Brain microvascular endothelial cell (primary cell): ENCODE measurements around the gene ERLIN1.

ENCODE experiments used
- DNase-seq: peaks from one replicate; pipeline ENCODE4 v3.0.0-alpha.2; 2020
- H3K27ac ChIP-seq: fragments of 250-450 bp; sonication (Bioruptor Pico); 2 replicates; pipeline ENCODE4 v1.5.1; 2020; ENCODE audit warnings: mild to moderate bottlenecking, moderate library complexity
- H3K27me3 ChIP-seq: fragments of 250-450 bp; sonication (Bioruptor Pico); replicated peaks from 2 replicates; pipeline ENCODE4 v1.5.1; 2020; ENCODE audit warnings: mild to moderate bottlenecking
- H3K36me3 ChIP-seq: fragments of 250-450 bp; sonication (Bioruptor Pico); replicated peaks from 2 replicates; pipeline ENCODE4 v1.5.1; 2020; ENCODE audit warnings: mild to moderate bottlenecking
- H3K4me3 ChIP-seq: 2 replicates; pipeline ENCODE4 v1.5.1; 2011; ENCODE audit warnings: low read depth, mild to moderate bottlenecking, control low read depth, low read length, moderate library complexity
- in situ Hi-C: cut with HindIII; loops from 2 replicates; pipeline ENCODE4 v1.10.0; 2017; ENCODE audit warnings: low sequenced_read_pairs, low pct_ligation_motif_present
- TF ChIP-seq, protein P1 (sequence below): IDR thresholded peaks from 2 replicates; pipeline ENCODE4 v1.5.1; 2011; ENCODE audit warnings: low read depth, mild to moderate bottlenecking, moderate library complexity, low read length, control low read depth, inconsistent platforms; ENCODE audit errors: missing control alignments

ERLIN1 gene

DNA sequence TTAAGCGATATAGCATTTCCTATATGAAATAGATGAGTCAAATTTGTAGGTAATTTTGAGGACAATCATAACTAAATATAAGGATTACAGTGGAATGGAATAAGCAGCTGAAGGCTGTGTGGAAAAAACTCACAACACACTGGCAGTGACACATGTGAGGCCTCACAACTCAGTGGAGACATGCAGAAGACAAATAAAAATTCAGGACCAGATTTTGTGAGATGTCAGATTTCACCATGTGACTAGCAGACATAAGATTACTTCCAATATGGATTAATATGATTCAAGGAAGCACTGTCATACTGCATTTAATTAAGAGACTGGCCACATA is 17.6 kb downstream of the ERLIN1 start:
- no peak overlapping the region for H3K4me3 ChIP-seq
- peaks cover 13% of the 10 kb centered on the region for H3K36me3 ChIP-seq
- in situ Hi-C loops: loop anchor here (25.0 kb wide), 1 partner anchor 331 kb away; no protein-coding TSS in a partner anchor
- no peak overlapping the region for H3K27ac ChIP-seq
- H3K27me3 ChIP-seq: no peaks in the 10 kb centered on the region
- TF ChIP-seq, protein P1, sequence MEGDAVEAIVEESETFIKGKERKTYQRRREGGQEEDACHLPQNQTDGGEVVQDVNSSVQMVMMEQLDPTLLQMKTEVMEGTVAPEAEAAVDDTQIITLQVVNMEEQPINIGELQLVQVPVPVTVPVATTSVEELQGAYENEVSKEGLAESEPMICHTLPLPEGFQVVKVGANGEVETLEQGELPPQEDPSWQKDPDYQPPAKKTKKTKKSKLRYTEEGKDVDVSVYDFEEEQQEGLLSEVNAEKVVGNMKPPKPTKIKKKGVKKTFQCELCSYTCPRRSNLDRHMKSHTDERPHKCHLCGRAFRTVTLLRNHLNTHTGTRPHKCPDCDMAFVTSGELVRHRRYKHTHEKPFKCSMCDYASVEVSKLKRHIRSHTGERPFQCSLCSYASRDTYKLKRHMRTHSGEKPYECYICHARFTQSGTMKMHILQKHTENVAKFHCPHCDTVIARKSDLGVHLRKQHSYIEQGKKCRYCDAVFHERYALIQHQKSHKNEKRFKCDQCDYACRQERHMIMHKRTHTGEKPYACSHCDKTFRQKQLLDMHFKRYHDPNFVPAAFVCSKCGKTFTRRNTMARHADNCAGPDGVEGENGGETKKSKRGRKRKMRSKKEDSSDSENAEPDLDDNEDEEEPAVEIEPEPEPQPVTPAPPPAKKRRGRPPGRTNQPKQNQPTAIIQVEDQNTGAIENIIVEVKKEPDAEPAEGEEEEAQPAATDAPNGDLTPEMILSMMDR: no peak
- no peak for DNase-seq

DNA sequence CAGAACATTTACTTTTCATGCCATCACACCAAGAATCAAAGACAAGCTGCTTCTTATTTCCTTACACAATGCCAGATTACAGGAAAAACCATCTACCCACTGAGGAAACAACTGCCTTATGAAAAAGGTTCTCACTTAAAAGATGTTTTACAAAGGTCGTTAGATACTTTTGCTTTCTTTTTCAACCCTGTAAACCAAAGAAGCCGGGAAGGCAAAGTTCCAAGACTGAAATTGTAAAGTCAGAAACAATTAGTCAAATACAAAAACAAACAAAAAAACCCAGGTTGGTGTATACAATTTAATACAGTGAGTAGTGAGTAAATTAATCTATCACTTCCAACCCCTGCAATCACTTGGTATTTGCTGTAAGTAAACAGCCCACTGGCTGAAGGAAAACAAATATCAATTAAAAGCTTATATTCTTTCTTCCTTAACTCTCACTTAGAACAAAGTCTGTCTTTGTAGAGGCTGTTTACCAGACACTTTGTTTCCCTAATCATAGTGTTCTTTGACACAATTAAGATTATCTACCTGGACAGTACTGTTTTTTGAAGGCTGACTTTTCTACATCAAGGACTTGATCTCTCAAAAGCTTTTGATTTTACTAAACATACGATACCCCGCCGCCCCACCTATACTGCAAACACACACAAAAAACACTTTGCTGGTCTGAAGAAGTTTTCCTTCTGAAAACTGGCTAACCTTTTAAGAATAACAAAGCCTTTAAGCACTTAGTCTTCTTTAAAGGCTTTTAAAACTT is 18.1 kb downstream of the ERLIN1 start:
- no peak overlapping the region for H3K4me3 ChIP-seq
- DNase-seq: no peak
- TF ChIP-seq, protein P1: no peak
- no peaks in the 10 kb centered on the region for H3K27me3 ChIP-seq
- H3K36me3 ChIP-seq: peaks cover 8% of the 10 kb centered on the region
- H3K27ac ChIP-seq: no peak overlapping the region
- in situ Hi-C loops: loop anchor here (25.0 kb wide), 1 partner anchor 330 kb away; no protein-coding TSS in a partner anchor

DNA sequence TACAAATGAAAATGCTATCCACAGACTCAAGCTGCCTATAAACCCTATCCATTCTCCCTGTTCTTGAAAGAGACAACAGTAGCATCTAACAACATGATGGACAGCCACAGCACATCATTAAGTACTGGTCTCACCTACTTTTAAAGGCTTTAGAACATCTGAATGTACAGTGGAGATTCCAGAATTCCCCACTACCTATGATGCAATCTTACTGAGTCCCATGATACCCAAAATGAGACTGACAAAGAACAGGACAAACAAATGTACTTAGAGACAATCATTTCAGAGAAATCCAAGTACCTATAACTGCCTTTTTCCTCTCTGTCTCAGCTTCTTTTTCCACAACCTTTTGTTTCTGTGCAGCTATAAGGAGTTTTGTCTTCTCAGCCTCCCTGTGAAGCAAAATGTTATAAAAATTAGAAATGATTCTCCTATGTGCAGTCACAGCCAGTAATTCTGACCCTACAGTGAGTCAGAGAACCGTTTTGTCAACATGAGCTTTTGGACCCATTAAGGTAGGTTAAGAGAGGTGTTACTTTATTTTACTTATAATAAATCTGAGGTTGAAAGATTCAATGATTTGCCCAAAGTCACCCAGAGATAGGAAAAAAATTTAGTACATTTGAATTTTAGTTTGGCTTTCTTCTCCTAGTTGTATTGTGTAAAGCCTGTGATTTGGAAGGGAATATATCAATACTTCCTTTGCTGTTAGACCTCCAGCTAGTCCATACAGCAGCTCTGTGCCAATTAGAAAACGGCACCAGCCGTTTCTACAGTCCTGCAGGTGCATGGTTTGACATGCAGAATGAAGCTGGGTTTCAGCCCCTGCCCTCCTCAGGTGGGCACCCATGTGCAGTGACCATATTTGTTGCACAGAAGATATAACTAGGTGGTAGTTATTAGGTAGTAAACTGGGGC is 21.9 kb downstream of the ERLIN1 start:
- Histone ChIP-seq H3K27me3 (no peaks in the 10 kb centered on the region), H3K27ac (no peak overlapping the region), H3K36me3 (peaks cover 6% of the 10 kb centered on the region), H3K4me3 (no peak overlapping the region)
- DNase-seq: no peak
- TF ChIP-seq, protein P1: no peak
- in situ Hi-C loops: loop anchor here (25.0 kb wide), 1 partner anchor 327 kb away; no protein-coding TSS in a partner anchor

DNA sequence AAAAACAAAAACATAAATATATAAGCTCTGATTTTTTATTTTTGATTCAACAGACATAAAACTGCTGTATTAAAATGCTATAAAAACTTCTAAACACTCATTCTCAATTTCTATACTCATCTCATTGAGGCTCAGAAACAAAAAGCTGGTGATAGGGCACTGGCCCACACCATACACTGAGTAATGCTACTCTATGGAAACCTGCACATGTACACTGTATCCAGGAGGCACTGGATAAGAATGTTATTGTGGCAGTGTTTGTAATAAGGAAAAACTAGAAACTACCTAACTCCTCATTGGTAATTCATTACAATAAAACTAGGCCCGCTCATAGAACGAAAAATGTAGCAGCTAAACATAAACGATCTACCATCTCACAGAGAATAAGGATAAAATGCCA is 23.1 kb downstream of the ERLIN1 start:
- TF ChIP-seq, protein P1: no peak
- DNase-seq: no peak
- Histone ChIP-seq H3K36me3 (peaks cover 6% of the 10 kb centered on the region), H3K4me3 (no peak overlapping the region), H3K27me3 (no peaks in the 10 kb centered on the region), H3K27ac (no peak overlapping the region)
- in situ Hi-C loops: loop anchor here (25.0 kb wide), 1 partner anchor 325 kb away; no protein-coding TSS in a partner anchor

DNA sequence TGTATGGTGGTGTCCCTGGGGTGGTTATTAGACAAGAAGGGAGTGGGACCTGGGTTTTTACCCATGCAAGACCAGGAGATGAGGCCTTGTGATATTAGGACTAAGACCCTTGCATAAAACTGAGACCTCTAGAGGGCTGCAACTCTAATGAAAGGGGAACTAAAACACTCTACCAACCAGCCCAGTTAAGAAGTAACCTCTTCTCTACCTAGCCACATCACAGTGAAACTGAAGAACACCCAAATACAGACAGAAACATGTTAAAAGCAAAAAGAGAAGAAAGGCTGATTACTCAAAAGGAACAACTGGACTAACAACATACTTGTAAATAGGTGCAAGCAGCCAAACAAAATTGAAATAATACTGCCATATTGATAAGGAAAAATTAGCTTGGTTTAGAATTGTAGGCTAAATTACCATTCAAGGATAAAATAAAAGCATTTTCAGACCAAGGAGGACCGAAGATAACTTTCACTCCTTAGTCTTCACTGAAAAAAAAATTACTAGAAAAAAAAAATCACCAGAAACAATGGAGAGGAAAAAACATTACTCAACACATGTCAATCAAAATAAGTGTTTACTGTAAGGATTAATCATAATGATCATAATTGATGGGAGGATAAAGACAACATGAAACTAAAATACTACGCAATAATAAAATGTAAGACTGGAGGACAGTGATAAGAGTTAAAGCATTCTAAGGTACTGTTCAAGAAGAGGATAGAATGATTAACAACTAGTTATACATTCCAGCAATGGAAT is 27.6 kb downstream of the ERLIN1 start:
- no peak for DNase-seq
- TF ChIP-seq, protein P1: no peak
- Histone ChIP-seq H3K36me3 (peaks cover 7% of the 10 kb centered on the region), H3K27me3 (no peaks in the 10 kb centered on the region), H3K27ac (no peak overlapping the region), H3K4me3 (no peak overlapping the region)
- in situ Hi-C loops: loop anchor here (25.0 kb wide), 1 partner anchor 321 kb away; no protein-coding TSS in a partner anchor
